ENCODE data around the gene ADGRB3. TPM values are rescaled to one million over a fixed set of nuclear protein-coding genes. Genes with fewer than 3 reads are reported as not detected.
"Not testable (repeated sequence)": the region's sequence is repeated elsewhere in the genome, so short reads cannot be mapped to it uniquely, and the experiment has no call there.

Gene ADGRB3
- total and polyA plus RNA-seq, 2 experiments from 2014 or later, result not detected

DNA sequence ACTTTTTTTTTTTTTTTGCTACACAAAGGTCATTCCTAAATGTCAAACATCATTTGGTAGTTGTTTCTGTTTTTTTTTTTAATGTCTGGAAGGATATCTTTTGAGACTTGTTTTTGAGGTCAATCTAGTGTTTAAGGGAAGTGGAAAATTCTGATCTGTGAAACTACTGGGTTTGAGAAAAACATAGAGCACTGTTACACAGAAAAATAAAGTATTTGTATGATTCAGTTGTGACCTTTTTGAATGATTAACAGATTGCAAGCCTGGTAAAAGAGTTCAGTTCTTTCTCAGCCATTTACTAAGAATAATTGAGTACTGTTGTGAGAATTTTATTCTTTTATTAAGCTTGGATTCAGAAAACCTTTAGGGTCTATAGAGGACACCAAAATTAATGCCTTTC is 276.7 kb downstream of the ADGRB3 start:
- Histone ChIP-seq H3K9ac (no peak overlapping the region), H3K4me3 (no peak overlapping the region), H3K4me2 (ENCODE audit: unreplicated experiment) (no peak overlapping the region), H3K9me3 (ENCODE audit: low read depth) (no peaks in the 10 kb centered on the region), H3F3A (ENCODE audit: insufficient read depth) (no peaks in the 10 kb centered on the region), H3K79me2 (ENCODE audit: insufficient read depth) (no peaks in the 10 kb centered on the region), H3K27me3 (replicated peaks; ENCODE audit: insufficient read depth) (no peaks in the 10 kb centered on the region), H2AFZ (no peak overlapping the region), H3K4me1 (ENCODE audit: insufficient read depth) (no peaks in the 10 kb centered on the region), H3K27ac (no peak overlapping the region), H4K20me1 (ENCODE audit: insufficient read depth) (no peaks in the 10 kb centered on the region), H3K36me3 (ENCODE audit: low read depth) (no peaks in the 10 kb centered on the region), H3K9me2 (ENCODE audit: insufficient read depth) (no peaks in the 10 kb centered on the region)
- DNase-seq, result no peak
- in situ Hi-C loops (cut with MboI), result no loop called here
- TF ChIP-seq EZH2 (IDR thresholded peaks at IDR 0.05; ENCODE audit: insufficient read depth, poor library complexity, severe bottlenecking) (no peak), EZH2phosphoT487 (IDR thresholded peaks at IDR 0.05; ENCODE audit: insufficient read depth, low read depth) (no peak)

DNA sequence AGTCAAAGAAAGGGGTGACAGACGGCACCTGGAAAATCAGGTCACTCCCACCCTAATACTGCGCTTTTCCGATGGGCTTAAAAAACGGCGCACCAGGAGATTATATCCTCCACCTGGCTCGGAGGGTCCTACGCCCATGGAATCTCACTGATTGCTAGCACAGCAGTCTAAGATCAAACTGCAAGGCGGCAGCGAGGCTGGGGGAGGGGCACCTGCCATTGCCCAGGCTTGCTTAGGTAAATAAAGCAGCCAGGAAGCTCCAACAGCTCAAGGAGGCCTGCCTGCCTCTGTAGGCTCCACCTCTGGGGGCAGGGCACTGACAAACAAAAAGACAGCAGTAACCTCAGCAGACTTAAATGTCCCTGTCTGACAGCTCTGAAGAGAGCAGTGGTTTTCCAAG is 277.7 kb downstream of the ADGRB3 start:
- H3K4me2 ChIP-seq (ENCODE audit: unreplicated experiment); in situ Hi-C loops (cut with MboI); H3K36me3 ChIP-seq (ENCODE audit: low read depth); H3K79me2 ChIP-seq (ENCODE audit: insufficient read depth); H3K4me3 ChIP-seq; H3K9ac ChIP-seq; H3K4me1 ChIP-seq (ENCODE audit: insufficient read depth); H4K20me1 ChIP-seq (ENCODE audit: insufficient read depth); H3K27me3 ChIP-seq (replicated peaks; ENCODE audit: insufficient read depth); H3K9me3 ChIP-seq (ENCODE audit: low read depth); H2AFZ ChIP-seq; H3K27ac ChIP-seq; DNase-seq; H3F3A ChIP-seq (ENCODE audit: insufficient read depth); H3K9me2 ChIP-seq (ENCODE audit: insufficient read depth): not testable (repeated sequence)
- WGBS, 2 experiments (ENCODE audit: low coverage in 1 of 2, low lambda C conversion rate in 2 of 2, missing lambda C conversion rate in 2 of 2), result 63 to 65% methylated on average over 9 of the region's 9 CpGs

DNA sequence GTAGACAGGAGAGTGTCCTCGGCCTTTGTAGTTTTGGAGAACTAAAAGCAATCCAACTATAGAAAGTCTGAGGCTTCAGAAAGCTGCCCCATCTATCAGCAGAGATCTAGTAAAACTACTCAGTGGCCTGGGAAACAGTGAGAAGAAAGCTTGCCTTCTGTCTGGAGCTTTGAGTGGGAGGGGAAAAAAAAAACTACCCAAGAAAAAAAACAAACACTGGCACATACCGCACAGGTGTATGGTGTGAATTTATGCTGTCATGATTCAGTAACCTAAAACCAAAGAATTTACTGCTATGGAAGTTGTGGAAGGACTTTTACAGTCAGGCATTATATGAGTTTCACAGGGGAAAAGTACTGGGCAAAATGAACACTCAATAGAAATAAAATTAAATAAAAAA is 280.5 kb downstream of the ADGRB3 start:
- WGBS, 2 experiments (ENCODE audit: low coverage in 1 of 2, low lambda C conversion rate in 2 of 2, missing lambda C conversion rate in 2 of 2), result 43 to 56% methylated on average over 2 of the region's 2 CpGs
- no peak for DNase-seq
- H3K9me2 ChIP-seq (ENCODE audit: insufficient read depth), result no peaks in the 10 kb centered on the region
- no peak overlapping the region for H3K4me3 ChIP-seq
- no peaks in the 10 kb centered on the region for H3F3A ChIP-seq (ENCODE audit: insufficient read depth)
- no peaks in the 10 kb centered on the region for H4K20me1 ChIP-seq (ENCODE audit: insufficient read depth)
- no peaks in the 10 kb centered on the region for H3K79me2 ChIP-seq (ENCODE audit: insufficient read depth)
- TF ChIP-seq EZH2phosphoT487 (IDR thresholded peaks at IDR 0.05; ENCODE audit: insufficient read depth, low read depth), result no peak
- no peak for TF ChIP-seq EZH2 (IDR thresholded peaks at IDR 0.05; ENCODE audit: insufficient read depth, poor library complexity, severe bottlenecking)
- no peaks in the 10 kb centered on the region for H3K9me3 ChIP-seq (ENCODE audit: low read depth)
- H3K4me1 ChIP-seq (ENCODE audit: insufficient read depth), result no peaks in the 10 kb centered on the region
- no peaks in the 10 kb centered on the region for H3K36me3 ChIP-seq (ENCODE audit: low read depth)
- in situ Hi-C loops (cut with MboI), result no loop called here
- no peak overlapping the region for H3K27ac ChIP-seq
- no peaks in the 10 kb centered on the region for H3K27me3 ChIP-seq (replicated peaks; ENCODE audit: insufficient read depth)
- H2AFZ ChIP-seq, result no peak overlapping the region
- no peak overlapping the region for H3K4me2 ChIP-seq (ENCODE audit: unreplicated experiment)
- no peak overlapping the region for H3K9ac ChIP-seq

GRCh38 chr6:68919537-68919936 is 284.5 kb downstream of the ADGRB3 start:
- no peaks in the 10 kb centered on the region for H3K9me2 ChIP-seq (ENCODE audit: insufficient read depth)
- no peaks in the 10 kb centered on the region for H3K9me3 ChIP-seq (ENCODE audit: low read depth)
- TF ChIP-seq EZH2 (IDR thresholded peaks at IDR 0.05; ENCODE audit: insufficient read depth, poor library complexity, severe bottlenecking) (no peak), EZH2phosphoT487 (IDR thresholded peaks at IDR 0.05; ENCODE audit: insufficient read depth, low read depth) (no peak)
- H3K27me3 ChIP-seq (replicated peaks; ENCODE audit: insufficient read depth), result no peaks in the 10 kb centered on the region
- no peaks in the 10 kb centered on the region for H4K20me1 ChIP-seq (ENCODE audit: insufficient read depth)
- no peak overlapping the region for H3K27ac ChIP-seq
- no peaks in the 10 kb centered on the region for H3K4me1 ChIP-seq (ENCODE audit: insufficient read depth)
- WGBS, 2 experiments (ENCODE audit: low coverage in 1 of 2, low lambda C conversion rate in 2 of 2, missing lambda C conversion rate in 2 of 2), result 27 to 37% methylated on average over 3 of the region's 3 CpGs
- in situ Hi-C loops (cut with MboI), result no loop called here
- H3K36me3 ChIP-seq (ENCODE audit: low read depth), result no peaks in the 10 kb centered on the region
- H3K9ac ChIP-seq, result no peak overlapping the region
- DNase-seq, result no peak
- no peak overlapping the region for H2AFZ ChIP-seq
- no peak overlapping the region for H3K4me2 ChIP-seq (ENCODE audit: unreplicated experiment)
- no peaks in the 10 kb centered on the region for H3K79me2 ChIP-seq (ENCODE audit: insufficient read depth)
- H3K4me3 ChIP-seq, result no peak overlapping the region
- no peaks in the 10 kb centered on the region for H3F3A ChIP-seq (ENCODE audit: insufficient read depth)

DNA sequence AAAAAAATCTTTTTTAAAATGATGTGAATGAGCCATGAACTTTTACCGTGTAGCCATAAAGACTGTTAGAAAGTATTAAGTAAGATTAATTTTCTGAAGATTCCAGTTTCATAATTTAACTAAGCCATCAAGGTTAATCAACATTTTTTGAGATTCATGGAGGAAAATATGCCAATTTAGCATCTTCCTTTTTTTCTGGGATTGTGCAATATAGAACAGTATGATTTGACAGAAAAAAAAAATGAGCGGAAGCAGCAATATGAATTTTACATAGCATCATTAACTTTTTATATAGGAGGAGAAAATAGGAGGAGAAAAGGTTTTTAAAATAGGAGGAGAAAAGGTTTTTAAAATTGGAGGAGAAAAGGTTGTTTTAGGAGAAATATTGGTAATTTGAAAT is 306.3 kb downstream of the ADGRB3 start:
- no peaks in the 10 kb centered on the region for H4K20me1 ChIP-seq (ENCODE audit: insufficient read depth)
- no peak overlapping the region for H3K4me2 ChIP-seq (ENCODE audit: unreplicated experiment)
- in situ Hi-C loops (cut with MboI), result no loop called here
- no peak for TF ChIP-seq EZH2phosphoT487 (IDR thresholded peaks at IDR 0.05; ENCODE audit: insufficient read depth, low read depth)
- TF ChIP-seq EZH2 (IDR thresholded peaks at IDR 0.05; ENCODE audit: insufficient read depth, poor library complexity, severe bottlenecking), result no peak
- H3F3A ChIP-seq (ENCODE audit: insufficient read depth), result no peaks in the 10 kb centered on the region
- no peaks in the 10 kb centered on the region for H3K79me2 ChIP-seq (ENCODE audit: insufficient read depth)
- H3K4me1 ChIP-seq (ENCODE audit: insufficient read depth), result no peaks in the 10 kb centered on the region
- no peaks in the 10 kb centered on the region for H3K36me3 ChIP-seq (ENCODE audit: low read depth)
- no peaks in the 10 kb centered on the region for H3K27me3 ChIP-seq (replicated peaks; ENCODE audit: insufficient read depth)
- 65 to 68% methylated on average over 2 of the region's 2 CpGs for WGBS, 2 experiments (ENCODE audit: low coverage in 1 of 2, low lambda C conversion rate in 2 of 2, missing lambda C conversion rate in 2 of 2)
- no peak overlapping the region for H3K9ac ChIP-seq
- no peak overlapping the region for H3K27ac ChIP-seq
- no peak overlapping the region for H2AFZ ChIP-seq
- DNase-seq, result no peak
- H3K4me3 ChIP-seq, result no peak overlapping the region
- H3K9me3 ChIP-seq (ENCODE audit: low read depth), result no peaks in the 10 kb centered on the region
- H3K9me2 ChIP-seq (ENCODE audit: insufficient read depth), result no peaks in the 10 kb centered on the region
